GM18498 (cell line): Measurements from ENCODE around the gene OR6C4.
"Not testable (repeated sequence)": the region's sequence is repeated elsewhere in the genome, so short reads cannot be mapped to it uniquely, and the experiment has no call there.

ENCODE experiments used
- ATAC-seq: cut with Tn5 transposase; IDR thresholded peaks from one replicate; pipeline ENCODE4 v1.9.1; 2021; ENCODE audit warnings: mild to moderate bottlenecking, moderate library complexity; ENCODE audit not compliant: unreplicated experiment

Gene OR6C4

GRCh38 chr12:55549302-55549701, at the start of gene OR6C4:
Gene OR6C4, plus strand, starts transcription at chr12:55549602. Its CDS starts 1,625 bp downstream, at chr12:55551227.
- ATAC-seq, result no peak

- ATAC-seq, result no peak
These were observed 49.6 kb upstream of the OR6C4 start for GRCh38 chr12:55499810-55500252.

- ATAC-seq, result no peak
These were observed 47.8 kb upstream of the OR6C4 start for GRCh38 chr12:55501601-55502000.

GRCh38 chr12:55515696-55516095, 33.7 kb upstream of the OR6C4 start:
- ATAC-seq, result no peak

GRCh38 chr12:55516391-55516790, 33.0 kb upstream of the OR6C4 start:
- ATAC-seq, result no peak

GRCh38 chr12:55548235-55548634, 1.2 kb upstream of the OR6C4 start:
- ATAC-seq, result not testable (repeated sequence)

GRCh38 chr12:55548756-55549155, 646 bp upstream of the OR6C4 start:
- no peak for ATAC-seq

GRCh38 chr12:55554296-55554695, 4.9 kb downstream of the OR6C4 start:
- no peak for ATAC-seq

GRCh38 chr12:55570060-55570459, 20.7 kb downstream of the OR6C4 start:
- not testable (repeated sequence) for ATAC-seq

- not testable (repeated sequence) for ATAC-seq
These were observed 21.3 kb downstream of the OR6C4 start for GRCh38 chr12:55570689-55571088.

GRCh38 chr12:55572168-55572567, 22.8 kb downstream of the OR6C4 start, which contains the start of gene OR2AP1:
Gene OR2AP1, plus strand, starts transcription at chr12:55572468. Its CDS starts 1,947 bp downstream, at chr12:55574415.
- ATAC-seq, result no peak

- no peak for ATAC-seq
These were observed 32.7 kb downstream of the OR6C4 start for GRCh38 chr12:55582066-55582465.

- no peak for ATAC-seq
These were observed 36.4 kb downstream of the OR6C4 start for GRCh38 chr12:55585817-55586216.

- not testable (repeated sequence) for ATAC-seq
These were observed 40.8 kb downstream of the OR6C4 start for GRCh38 chr12:55590152-55590551.
